ENCODE data around the gene PISD. TPM values are rescaled to one million over a fixed set of nuclear protein-coding genes. Genes with fewer than 3 reads are reported as not detected.

Gene PISD
- total RNA-seq, result 39.5 and 50.9 TPM in 2 replicates

GRCh38 chr22:31661851-31662667 is at the start of gene PISD:
PISD (minus strand) TSS chr22:31662215; CDS start chr22:31662208, 7 bp downstream.

Other genes with a start within 250 kb of the PISD start
- 8.5 and 14.6 TPM in 2 replicates for gene EIF4ENIF1, start 172.4 kb downstream of the PISD start, total RNA-seq
- gene SFI1, start 165.7 kb downstream of the PISD start, total RNA-seq, result 16.9 and 21.6 TPM in 2 replicates
- gene PRR14L, start 87.9 kb upstream of the PISD start, total RNA-seq, result 22.3 and 22.5 TPM in 2 replicates
- 10.2 and 11.6 TPM in 2 replicates for gene DEPDC5, start 91.8 kb upstream of the PISD start, total RNA-seq